Spleen (tissue), 11 donors: ENCODE measurements around the gene DMAP1. TPM values are rescaled to one million over a fixed set of nuclear protein-coding genes. Genes with fewer than 3 reads are reported as not detected.

ENCODE experiments used
- DNase-seq: peaks from one replicate; pipeline ENCODE4 v3.0.0-alpha.2; 2020
- H3K27ac ChIP-seq, 8 donors: fragments of 200-600 bp; sonication (generic) in 7 of 8; 1 replicate in 4 of 8; 2 replicates in 4 of 8; pipeline versions ENCODE4 v1.5.0 to v1.8.0; 2016 to 2021; ENCODE audit warnings: inconsistent platforms in 4 of 8, mild to moderate bottlenecking in 4 of 8, moderate library complexity in 1 of 8
- H3K27me3 ChIP-seq, 7 donors: fragments of 200-600 bp; sonication (generic) in 6 of 7; replicated peaks in 1 of 7; 1 replicate in 4 of 7; 2 replicates in 3 of 7; pipeline versions ENCODE4 v1.5.0 to v1.8.0; 2016 to 2021; ENCODE audit warnings: inconsistent platforms in 3 of 7, mild to moderate bottlenecking in 1 of 7
- H3K36me3 ChIP-seq, 6 donors: fragments of 200-600 bp; sonication (generic) in 5 of 6; 1 replicate in 4 of 6; 2 replicates in 2 of 6; pipeline versions ENCODE4 v1.5.0 to v1.8.0; 2016 to 2021; ENCODE audit warnings: inconsistent platforms in 2 of 6
- H3K4me1 ChIP-seq, 6 donors: fragments of 200-600 bp; sonication (generic) in 5 of 6; 1 replicate in 3 of 6; 2 replicates in 3 of 6; pipeline versions ENCODE4 v1.5.0 to v1.8.0; 2016 to 2021; ENCODE audit warnings: inconsistent platforms in 3 of 6
- H3K4me3 ChIP-seq, 8 donors: fragments of 200-600 bp; sonication (generic) in 7 of 8; 1 replicate in 4 of 8; 2 replicates in 4 of 8; pipeline versions ENCODE4 v1.5.0 to v1.8.0; 2016 to 2021; ENCODE audit warnings: inconsistent platforms in 4 of 8, mild to moderate bottlenecking in 4 of 8, moderate library complexity in 2 of 8
- H3K9me3 ChIP-seq, 8 donors: fragments of 200-600 bp; sonication (generic) in 7 of 8; 1 replicate in 4 of 8; 2 replicates in 4 of 8; pipeline versions ENCODE4 v1.5.0 to v1.8.0; 2016 to 2021; ENCODE audit warnings: inconsistent platforms in 4 of 8
- CTCF ChIP-seq, 11 experiments: fragments of 200-600 bp in 7 of 11; fragments of 450-650 bp in 4 of 11; sonication (generic) in 4 of 11; IDR thresholded peaks in 8 of 11; conservative IDR thresholded peaks in 3 of 11; 1 replicate in 7 of 11; 2 replicates in 4 of 11; pipeline versions ENCODE4 v1.4.0 to v1.8.0; 2016 to 2021; ENCODE audit warnings: antibody characterized with exemption in 11 of 11, inconsistent platforms in 4 of 11, mild to moderate bottlenecking in 1 of 11
- POLR2A ChIP-seq, 3 donors: fragments of 450-650 bp; IDR thresholded peaks; one replicate each; pipeline ENCODE4 v1.5.1; 2017; ENCODE audit warnings: antibody characterized with exemption in 3 of 3, mild to moderate bottlenecking in 1 of 3
- POLR2AphosphoS5 ChIP-seq, 3 donors: sonication (generic); formaldehyde crosslinking; IDR thresholded peaks; one replicate each; pipeline ENCODE4 v1.5.1; 2017; ENCODE audit warnings: antibody characterized with exemption in 3 of 3
- WGBS, 5 donors: extraction: QIAGEN DNeasy Blood & Tissue Kit in 3 of 5; methylation state at CpG; one replicate each; pipeline versions ENCODE4 v1.1.5 to v1.1.7; 2013 to 2018; 5-methylcytosine and 5-hydroxymethylcytosine counted together
- intact Hi-C: fragments of 100-400 bp; cut with DNase I; formaldehyde crosslinking; loops from one replicate; pipeline ENCODE4 v1.15.0; 2023; ENCODE audit warnings: low total_unique reads
- polyA plus RNA-seq, 3 donors: library from polyadenylated mRNA; stranded (reverse); fragments of 200-250 nt; gene quantifications; one replicate each; pipeline ENCODE4 v1.2.1, GENCODE V29; 2013
- total RNA-seq, 7 donors: library from RNA; depleted of rRNA in 3 of 7; stranded (reverse); fragments of >200 nt in 3 of 7; fragmentation: NEBNext Ultra II Directional in 4 of 7; extraction: Animal tissue kit (Norgen Biotek cat#: 25700) in 4 of 7; gene quantifications; one replicate each; pipeline versions ENCODE4 v1.1.0 to v1.2.1, GENCODE V29; 2016 to 2021
- donor health status: healthy with polysubstance abuse.
- donor health status: DM: no; HTN: no; CAD: no; lungs with moderate emphysema.
- donor health status: DM: no; HTN: no; CAD: no.
- donor health status: Bipolar disorder and iron deficiency.
- donor health status: healthy.
- donor health status: DM: no; HTN: no; CAD: no.
- donor health status: DM: yes; HTN: yes; CAD: no.

DMAP1 gene
- total and polyA plus RNA-seq, 10 donors, result 37.8 to 84.6 (median 47.3) TPM

- H3K9me3 ChIP-seq, result no peaks in the 10 kb centered on the region
- intact Hi-C loops, result no loop called here
- H3K4me1 ChIP-seq, result peaks cover 0 to 24% (median 8%) of the 10 kb centered on the region in 6 donors
- peaks cover 0 to 51% (median 42%) of the 10 kb centered on the region in 6 donors for H3K36me3 ChIP-seq
- TF ChIP-seq CTCF (IDR thresholded peaks at IDR 0.05 in 8 of 11, conservative IDR thresholded peaks at IDR 0.05 in 3 of 11) (no peak), POLR2AphosphoS5 (IDR thresholded peaks at IDR 0.05) (peak; percentile 29 to 34 (median 33))
- H3K27ac ChIP-seq, result peak overlapping the region in 1 of 8 donors; percentile 24
- no peaks in the 10 kb centered on the region for H3K27me3 ChIP-seq
- no peak overlapping the region for H3K4me3 ChIP-seq
- no peak for DNase-seq
- 61 to 74% (median 68%) methylated on average over 3 to 5 of the region's 5 CpGs for WGBS, 5 donors
Measured at GRCh38 chr1:44222397-44223186, 9.3 kb downstream of the DMAP1 start.

GRCh38 chr1:44223187-44223610, 9.9 kb downstream of the DMAP1 start:
- peak overlapping the region in 1 of 8 donors; percentile 24 for H3K27ac ChIP-seq
- no peak overlapping the region for H3K4me3 ChIP-seq
- peaks cover 0 to 23% (median 8%) of the 10 kb centered on the region in 6 donors for H3K4me1 ChIP-seq
- DNase-seq, result no peak
- TF ChIP-seq POLR2AphosphoS5 (IDR thresholded peaks at IDR 0.05), result peak in 1 of 3 donors; percentile 4
- no peak for TF ChIP-seq POLR2A (IDR thresholded peaks at IDR 0.05)
- no peak for TF ChIP-seq CTCF (IDR thresholded peaks at IDR 0.05 in 8 of 11, conservative IDR thresholded peaks at IDR 0.05 in 3 of 11)
- H3K9me3 ChIP-seq, result no peaks in the 10 kb centered on the region
- no peaks in the 10 kb centered on the region for H3K27me3 ChIP-seq
- H3K36me3 ChIP-seq, result peaks cover 0 to 45% (median 39%) of the 10 kb centered on the region in 6 donors
- intact Hi-C loops, result no loop called here
- 38 to 66% (median 48%) methylated on average over 11 of the region's 11 CpGs for WGBS, 5 donors

GRCh38 chr1:44225761-44226160, 12.5 kb downstream of the DMAP1 start:
- DNase-seq, result no peak
- Histone ChIP-seq H3K27me3 (no peaks in the 10 kb centered on the region), H3K4me1 (peaks cover 0 to 22% (median under 1%) of the 10 kb centered on the region in 6 donors), H3K27ac (no peak overlapping the region), H3K36me3 (peaks cover 0 to 34% (median 13%) of the 10 kb centered on the region in 6 donors), H3K4me3 (no peak overlapping the region), H3K9me3 (no peaks in the 10 kb centered on the region)
- TF ChIP-seq POLR2AphosphoS5 (IDR thresholded peaks at IDR 0.05) (no peak), POLR2A (IDR thresholded peaks at IDR 0.05) (no peak)
- 95 to 99% (median 97%) methylated on average over 2 of the region's 2 CpGs for WGBS, 5 donors
- intact Hi-C loops, result no loop called here

- no peak for TF ChIP-seq POLR2A (IDR thresholded peaks at IDR 0.05)
- no peak for TF ChIP-seq CTCF (IDR thresholded peaks at IDR 0.05 in 8 of 11, conservative IDR thresholded peaks at IDR 0.05 in 3 of 11)
- TF ChIP-seq POLR2AphosphoS5 (IDR thresholded peaks at IDR 0.05), result peak in 1 of 3 donors; percentile 6
- no peak for DNase-seq
Measured at GRCh38 chr1:44227211-44227610, 13.9 kb downstream of the DMAP1 start.

More at GRCh38 chr1:44227211-44227610, 13.9 kb downstream of the DMAP1 start:
- 26 to 81% (median 46%) methylated on average over 1 of the region's 1 CpG for WGBS, 5 donors
- Histone ChIP-seq H3K36me3 (peaks cover 0 to 30% (median 0%) of the 10 kb centered on the region in 6 donors), H3K27ac (peak overlapping the region in 3 of 8 donors; percentile 34 to 74 (median 49)), H3K4me1 (peaks cover 0 to 22% (median 0%) of the 10 kb centered on the region in 6 donors), H3K9me3 (no peaks in the 10 kb centered on the region), H3K4me3 (no peak overlapping the region), H3K27me3 (no peaks in the 10 kb centered on the region)
- intact Hi-C loops, result no loop called here
